GM12875 (cell line): Measurements from ENCODE around the gene TM7SF2.

Experiments used
- H3K4me3 ChIP-seq: one replicate; pipeline ENCODE4 v1.5.1; 2011; ENCODE audit warnings: low read depth, low read length, control low read depth
- TF ChIP-seq, protein P1 (sequence below): IDR thresholded peaks from 2 replicates; pipeline ENCODE4 v1.5.1; 2011; ENCODE audit warnings: low read depth, mild to moderate bottlenecking, control low read depth, inconsistent platforms, low read length, moderate library complexity, borderline replicate concordance; ENCODE audit not compliant: insufficient read depth

The TM7SF2 gene

DNA sequence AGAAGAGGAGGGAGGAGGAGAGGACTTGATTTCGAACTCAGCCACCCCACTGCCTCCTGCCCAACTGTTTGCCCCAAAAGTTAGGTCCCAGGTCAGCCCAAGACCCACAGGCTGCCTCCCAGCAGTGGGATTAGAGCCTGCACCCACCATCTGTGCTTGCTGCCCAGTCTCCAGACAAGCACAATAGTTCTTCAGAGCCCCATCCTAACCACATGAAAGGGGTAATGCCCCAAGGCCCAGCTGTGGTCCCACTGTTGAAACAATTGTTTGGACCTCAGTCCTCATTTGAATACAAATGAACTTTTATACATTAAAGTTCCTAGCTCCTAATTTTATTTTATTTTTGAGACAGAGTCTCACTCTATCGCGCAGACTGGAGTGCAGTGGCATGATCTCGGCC lies 21.0 kb upstream of the TM7SF2 start:
- H3K4me3 ChIP-seq = no peak overlapping the region
- TF ChIP-seq, protein P1, sequence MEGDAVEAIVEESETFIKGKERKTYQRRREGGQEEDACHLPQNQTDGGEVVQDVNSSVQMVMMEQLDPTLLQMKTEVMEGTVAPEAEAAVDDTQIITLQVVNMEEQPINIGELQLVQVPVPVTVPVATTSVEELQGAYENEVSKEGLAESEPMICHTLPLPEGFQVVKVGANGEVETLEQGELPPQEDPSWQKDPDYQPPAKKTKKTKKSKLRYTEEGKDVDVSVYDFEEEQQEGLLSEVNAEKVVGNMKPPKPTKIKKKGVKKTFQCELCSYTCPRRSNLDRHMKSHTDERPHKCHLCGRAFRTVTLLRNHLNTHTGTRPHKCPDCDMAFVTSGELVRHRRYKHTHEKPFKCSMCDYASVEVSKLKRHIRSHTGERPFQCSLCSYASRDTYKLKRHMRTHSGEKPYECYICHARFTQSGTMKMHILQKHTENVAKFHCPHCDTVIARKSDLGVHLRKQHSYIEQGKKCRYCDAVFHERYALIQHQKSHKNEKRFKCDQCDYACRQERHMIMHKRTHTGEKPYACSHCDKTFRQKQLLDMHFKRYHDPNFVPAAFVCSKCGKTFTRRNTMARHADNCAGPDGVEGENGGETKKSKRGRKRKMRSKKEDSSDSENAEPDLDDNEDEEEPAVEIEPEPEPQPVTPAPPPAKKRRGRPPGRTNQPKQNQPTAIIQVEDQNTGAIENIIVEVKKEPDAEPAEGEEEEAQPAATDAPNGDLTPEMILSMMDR = no peak

DNA sequence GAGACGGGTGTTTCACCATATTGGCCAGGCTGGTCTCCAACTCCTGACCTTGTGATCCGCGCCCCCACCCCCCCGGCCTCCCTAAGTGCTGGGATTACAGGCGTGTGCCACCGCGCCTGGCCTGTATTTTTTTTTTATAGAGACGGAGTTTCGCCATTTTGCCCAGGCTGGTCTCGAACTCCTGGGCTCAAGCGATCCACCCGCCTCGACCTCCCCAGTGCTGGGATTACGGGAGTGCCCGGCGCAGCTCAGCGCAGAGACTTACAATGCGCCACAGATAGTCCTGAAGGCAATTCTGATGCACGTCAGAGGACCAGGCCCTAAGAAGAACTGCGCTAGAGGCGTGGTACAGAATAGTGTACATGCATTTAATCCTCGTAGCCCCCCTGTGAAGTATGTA lies 16.2 kb upstream of the TM7SF2 start:
- TF ChIP-seq, protein P1 = no peak
- H3K4me3 ChIP-seq = no peak overlapping the region

DNA sequence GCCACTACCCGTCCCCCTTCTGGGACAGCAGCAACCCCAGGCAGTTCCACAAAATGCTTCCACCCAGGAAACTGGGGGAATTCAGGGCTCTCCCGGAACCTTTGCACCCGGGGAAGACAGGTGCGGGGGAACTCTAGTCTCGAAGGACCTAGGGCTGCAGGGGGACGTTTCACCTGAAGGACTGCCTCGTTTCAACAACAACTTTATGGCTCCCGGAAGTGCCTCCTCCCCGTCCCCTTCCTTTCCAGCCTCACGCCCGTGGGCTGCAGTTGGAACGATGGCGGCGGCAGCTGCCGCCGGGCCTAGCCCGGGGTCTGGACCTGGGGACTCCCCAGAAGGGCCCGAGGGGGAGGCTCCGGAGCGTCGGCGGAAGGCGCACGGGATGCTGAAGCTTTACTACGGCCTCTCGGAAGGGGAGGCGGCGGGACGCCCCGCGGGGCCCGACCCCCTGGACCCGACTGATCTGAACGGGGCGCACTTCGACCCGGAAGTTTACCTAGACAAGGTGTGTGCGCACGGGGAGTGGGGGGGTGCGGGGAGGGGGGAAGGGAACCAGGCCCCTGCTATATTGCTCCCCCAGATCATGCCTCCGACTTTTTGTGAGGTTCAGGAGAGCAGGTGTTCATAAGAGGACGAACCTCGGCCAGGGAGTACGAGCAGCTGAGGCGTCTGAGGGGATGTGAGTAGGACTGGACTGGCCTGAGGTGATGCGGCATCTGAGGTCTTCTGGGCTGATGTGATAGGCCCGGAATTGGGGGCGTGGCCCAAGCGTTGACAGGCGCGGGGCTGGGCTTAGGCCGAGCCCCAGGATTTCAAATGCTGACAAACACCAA lies 15.5 kb upstream of the TM7SF2 start, which contains the start of gene VPS51:
TSS of gene VPS51 (plus strand) at position 241 of the 833 bp plus-strand sequence. CDS start at position 278, 37 bp downstream.
- TF ChIP-seq, protein P1 = no peak
- peak within 1 kb of the TSS; percentile 65 for H3K4me3 ChIP-seq

DNA sequence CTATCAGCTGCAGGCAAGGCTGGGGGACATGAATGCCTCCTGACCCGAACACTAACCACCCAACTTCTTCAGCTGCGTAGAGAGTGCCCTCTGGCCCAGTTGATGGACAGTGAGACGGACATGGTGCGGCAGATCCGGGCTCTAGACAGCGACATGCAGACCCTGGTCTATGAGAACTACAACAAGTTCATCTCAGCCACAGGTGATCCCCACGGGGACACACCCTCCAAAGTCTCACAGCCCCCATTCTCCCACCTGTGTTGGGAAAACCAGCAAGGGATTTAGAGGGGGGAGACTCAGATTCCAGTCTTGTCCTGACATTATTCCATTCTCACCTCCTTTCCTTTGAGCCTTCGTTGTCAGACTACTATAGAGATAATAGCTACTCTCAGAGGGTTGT lies 14.7 kb upstream of the TM7SF2 start:
- TF ChIP-seq, protein P1 = no peak
- H3K4me3 ChIP-seq = peak overlapping the region; percentile 65

DNA sequence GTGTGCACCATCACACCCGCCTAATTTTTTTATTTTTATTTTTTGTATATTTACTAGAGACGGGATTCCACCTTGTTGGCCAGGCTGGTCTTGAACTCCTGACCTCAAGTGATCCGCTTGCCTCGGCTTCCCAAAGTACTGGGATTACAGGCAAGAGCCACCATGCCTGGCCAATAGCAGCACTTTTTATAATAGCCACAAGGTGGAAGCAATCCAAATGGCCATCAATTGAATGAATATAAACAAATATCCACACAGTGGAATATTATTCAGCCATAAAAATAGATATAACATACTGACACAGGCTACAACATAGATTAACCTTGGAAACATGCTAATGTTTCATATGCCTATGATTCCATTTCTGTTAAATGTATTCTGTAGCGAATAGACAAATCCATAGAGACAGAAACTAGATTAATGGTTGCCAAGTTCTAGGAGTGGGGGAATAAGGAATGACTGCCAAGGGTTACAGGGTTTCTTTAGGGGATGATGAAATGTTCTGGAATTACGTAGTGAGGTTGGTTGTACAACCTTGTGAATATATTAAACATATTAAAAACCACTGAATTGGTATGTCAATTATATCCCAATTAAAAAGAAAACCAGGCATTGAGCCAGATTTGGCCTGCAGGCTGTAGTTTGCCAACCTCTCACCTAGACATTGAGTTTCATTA lies 10.9 kb upstream of the TM7SF2 start:
- TF ChIP-seq, protein P1 = no peak
- no peak overlapping the region for H3K4me3 ChIP-seq

DNA sequence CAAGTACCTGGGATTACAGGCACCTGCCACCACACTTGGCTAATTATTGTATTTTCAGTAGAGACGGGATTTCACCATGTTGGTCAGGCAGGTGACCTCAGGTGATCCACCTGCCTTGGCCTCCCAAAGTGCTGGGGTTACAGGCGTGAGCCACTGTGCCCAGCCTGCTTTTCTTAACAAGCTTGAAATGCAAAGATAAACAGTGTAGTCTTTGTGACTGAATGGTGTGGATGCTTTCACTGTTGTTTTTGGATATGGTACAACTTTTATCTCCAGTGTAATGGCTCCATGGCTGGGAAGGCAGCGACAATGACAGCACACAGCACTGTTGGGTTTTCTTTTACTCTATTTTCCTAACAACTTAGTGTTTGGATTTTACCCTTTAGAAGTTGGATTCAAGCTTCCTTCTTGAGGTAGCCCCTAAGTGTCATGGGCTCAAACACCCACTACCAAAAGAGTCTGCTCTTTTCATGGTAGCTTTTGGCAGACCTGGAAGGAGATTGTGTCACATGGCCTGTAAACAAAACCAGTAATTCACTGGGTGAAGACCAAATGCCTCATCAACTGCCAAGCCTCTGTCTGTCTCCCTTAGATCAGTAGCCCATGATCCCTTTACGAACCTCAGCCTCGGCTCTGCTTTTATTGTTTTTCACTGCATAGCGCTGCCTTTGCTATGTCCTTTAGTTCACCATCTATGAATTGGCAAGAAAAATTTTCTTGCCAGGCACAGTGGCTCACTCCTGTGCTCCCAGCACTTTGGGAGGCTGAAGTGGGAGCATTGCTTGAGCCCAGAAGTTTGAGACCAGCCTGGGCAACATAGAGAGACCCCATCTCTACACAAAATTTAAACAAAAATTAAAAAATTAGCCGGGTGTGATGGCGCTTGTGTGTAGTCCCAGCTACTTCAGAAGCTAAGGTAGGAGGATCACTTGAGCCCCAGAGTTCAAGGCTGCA lies 9.3 kb upstream of the TM7SF2 start:
- TF ChIP-seq, protein P1 = no peak

More for the DNA sequence above, 9.3 kb upstream of the TM7SF2 start:
- H3K4me3 ChIP-seq = no peak overlapping the region
